Fibroblast of peridontal ligament (primary cell): Measurements from ENCODE around the gene KLF7.

ENCODE experiments used
- DNase-seq: peaks from one replicate; pipeline ENCODE4 v3.0.0-alpha.2; 2010; ENCODE audit errors: extremely low read depth

The KLF7 gene

DNA sequence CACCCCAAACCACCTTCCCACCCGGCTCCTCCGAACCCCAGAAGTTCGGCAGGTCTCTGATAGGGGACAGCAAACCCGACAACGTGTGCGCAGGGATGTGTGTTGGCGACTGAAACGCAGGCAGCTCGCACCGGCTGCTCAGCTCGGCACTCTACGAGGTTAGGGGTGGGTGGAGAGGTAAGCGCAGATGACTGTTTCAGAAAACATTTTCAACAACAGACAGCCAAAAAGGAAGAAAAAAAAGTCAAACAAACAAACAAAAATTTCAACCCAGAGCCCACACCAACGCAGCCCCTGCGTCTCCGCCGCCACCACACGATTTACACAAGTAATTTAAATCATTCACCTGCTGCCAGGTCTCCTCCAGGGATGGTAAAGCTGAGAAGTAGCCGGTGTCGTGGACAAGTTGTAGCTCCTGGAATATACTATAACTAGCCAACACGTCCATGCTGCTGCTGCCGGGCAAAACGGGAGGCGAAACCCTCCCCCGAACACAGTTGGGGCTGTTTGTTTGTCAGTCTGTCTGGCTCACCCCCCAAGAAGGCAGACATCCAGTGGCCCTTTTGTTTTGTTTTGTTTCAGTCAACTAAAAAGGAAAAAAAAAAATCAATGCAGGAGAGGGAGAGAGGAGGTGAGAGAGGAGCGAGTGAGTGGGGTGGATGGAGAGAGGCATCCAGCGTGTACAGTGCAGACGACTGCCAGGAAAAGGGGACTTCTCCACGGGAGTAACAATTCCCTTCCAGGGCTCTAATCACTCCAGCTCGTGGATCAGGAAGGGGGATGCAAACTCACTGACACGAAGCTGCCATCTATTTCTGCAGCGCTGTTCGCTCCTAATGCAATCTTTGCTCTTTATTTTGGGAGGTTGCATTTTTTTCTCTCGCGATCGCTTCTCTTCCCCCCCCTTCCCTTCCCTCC, at the start of gene KLF7:
KLF7 (minus strand) TSS at position 828 of the 918 bp plus-strand sequence; CDS start at position 448, 380 bp downstream.
- DNase-seq, result peak; percentile 39

DNA sequence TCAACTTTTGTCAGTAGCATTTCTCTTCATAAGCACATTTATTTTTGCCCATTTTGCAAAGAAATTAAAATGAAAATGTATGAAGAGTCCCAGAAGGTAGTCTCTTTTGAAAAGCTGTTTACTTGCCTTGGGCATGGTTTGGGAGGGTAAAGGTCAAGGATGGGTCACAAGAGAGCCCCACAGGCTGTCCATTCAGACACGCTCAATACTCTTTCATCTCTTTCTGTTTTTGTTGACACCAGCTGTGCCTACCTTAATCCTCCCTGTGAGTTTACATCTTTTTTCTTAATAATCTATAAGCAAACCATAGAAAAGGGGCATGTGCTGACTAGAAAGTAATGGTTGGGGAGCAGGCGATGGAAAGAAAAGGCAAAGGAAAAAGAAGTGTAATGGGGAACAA, 49.6 kb upstream of the KLF7 start:
- no peak for DNase-seq

DNA sequence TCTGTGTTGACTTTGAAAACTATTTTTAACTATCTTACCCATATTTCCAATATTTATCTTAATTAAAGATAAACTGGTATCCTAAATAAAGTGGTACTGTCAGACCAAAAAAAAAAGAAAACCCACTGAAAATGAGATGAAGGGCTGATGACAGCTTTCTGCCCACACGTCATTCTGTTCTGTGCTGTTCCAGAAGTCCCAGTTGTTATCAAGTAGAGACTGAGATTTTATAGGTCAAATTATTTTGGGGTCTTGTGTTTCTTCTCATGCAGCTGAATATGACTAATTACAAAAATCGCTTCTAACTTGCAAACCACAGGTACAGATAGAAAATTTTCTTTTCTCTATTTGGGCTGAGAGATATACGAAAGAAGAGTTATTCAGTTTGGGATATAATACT, 48.7 kb upstream of the KLF7 start:
- no peak for DNase-seq

DNA sequence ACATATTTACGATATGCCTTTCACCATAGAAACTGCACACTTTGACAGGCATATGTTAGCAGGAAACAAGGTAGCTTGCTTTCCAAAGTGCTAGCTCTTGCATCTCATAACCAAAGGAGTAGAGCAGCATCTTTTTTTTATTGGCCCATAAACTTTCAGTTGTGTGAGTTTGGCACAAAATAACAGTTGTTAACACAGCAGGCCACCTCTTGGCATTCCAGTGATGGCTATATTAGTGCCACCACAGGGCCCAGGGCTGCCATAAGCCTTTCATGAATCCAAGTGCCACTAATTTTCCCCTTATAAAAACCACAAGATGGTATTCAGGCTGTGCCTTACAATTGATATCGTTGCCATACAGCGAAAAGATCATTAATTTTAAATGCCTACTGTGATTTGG, 40.3 kb upstream of the KLF7 start:
- DNase-seq, result no peak

DNA sequence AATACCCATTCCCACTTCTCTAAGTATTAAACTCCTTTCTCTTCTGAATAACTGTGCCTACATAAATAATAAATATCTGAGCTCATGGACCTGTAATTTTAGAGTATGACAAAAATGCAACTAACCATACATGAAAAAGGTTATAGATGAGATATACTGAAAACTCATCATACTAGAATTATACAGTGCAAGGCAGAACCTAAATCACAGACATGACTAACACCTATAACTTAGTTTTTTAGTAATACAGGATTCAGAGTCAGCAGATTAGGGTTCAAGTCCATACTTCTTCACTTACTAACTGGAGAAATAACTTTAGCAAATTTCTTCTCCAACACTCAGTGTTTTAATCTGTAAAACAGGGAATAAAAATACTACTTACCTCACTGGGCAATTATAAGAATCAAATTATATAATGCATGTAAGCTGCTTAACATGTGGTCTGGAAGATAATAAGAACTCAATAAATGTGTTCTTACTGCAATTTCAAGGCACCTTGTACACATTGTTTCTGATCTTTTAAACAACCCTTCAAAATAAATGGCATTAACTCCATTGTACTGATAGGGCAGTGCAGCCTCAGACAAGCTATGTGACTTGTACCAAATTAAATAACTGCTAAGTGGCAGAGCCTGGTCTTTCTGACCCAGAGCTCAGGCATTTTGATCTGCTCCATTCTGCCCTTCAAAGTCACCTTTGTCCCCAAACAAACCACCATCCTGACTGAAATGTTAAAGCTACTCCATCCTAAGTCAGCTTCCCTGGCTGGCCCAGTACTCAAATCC, 39.6 kb upstream of the KLF7 start:
- DNase-seq, result no peak

DNA sequence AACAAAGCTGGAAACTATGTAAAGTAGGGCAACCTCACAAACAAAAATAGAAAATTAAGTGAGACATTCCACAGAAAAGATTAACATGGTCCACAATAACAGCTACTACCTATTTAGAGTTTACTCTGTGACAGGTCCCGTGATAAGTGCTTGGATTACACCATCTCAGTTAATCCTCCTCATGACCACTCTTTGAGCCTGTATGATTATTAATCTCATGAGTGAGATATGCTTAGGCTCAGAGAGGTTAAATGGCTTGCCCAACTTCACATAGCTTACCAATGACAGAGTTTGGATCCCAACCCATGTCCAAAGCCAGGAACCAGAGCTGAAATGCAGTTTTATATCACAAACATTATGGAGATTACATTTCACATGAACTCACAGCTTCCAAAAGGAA, 37.3 kb upstream of the KLF7 start:
- DNase-seq, result no peak

DNA sequence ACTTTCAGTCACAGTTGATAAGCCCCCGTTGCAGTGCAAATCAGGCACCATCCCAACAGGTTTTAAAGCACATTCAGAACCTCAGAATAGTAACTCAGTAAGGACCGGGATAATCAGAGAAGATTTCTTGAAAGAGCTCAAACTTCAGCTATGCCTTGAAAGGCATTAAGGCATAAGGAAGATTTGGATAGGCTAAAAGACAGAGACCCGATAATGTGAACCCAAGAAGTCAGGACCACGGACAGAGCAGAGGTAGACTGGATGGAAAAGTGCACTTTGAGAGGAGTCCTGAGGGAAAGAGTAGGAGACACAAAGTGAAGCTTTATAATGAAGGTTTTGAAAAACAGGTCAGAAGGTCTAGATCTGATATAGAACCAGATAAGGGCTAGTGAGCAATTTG, 36.9 kb upstream of the KLF7 start:
- DNase-seq, result peak; percentile 57

DNA sequence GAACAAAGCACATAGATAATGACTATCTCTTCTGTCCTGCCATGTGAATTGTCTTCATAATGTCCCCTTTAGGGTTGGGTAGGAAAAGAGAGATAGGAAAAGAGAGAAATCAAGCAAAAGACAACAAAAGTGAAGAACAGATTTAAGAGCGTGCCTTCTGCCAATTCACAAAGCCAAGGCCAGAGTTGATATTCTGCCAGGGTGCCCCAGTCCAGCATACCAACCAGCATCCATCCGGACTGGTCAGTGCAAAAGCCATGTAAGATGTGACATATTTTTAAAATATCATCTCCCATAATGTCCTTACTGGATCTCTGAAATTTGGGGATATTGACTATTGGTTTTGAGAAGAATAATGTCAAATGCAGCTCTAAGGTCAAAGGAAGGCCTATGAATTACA, 35.7 kb upstream of the KLF7 start:
- no peak for DNase-seq

DNA sequence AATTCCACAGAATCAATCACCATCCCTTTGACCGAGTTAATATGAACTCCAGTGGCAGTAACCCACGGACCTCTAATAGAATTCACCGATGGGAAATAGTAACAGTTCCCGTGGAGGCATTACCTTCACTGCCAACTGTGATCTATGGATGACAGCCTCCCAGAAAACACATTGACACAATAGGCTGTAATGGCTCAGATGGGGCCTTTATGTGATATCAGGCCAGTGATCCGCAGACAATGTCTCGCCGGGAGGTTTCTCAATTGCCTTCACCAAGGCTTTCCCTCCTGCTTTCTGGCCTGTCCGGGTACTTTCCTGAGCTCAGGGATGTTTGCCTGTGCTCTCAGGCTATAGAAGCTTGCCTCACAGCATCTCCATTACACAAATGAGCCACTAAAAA, 34.4 kb upstream of the KLF7 start:
- no peak for DNase-seq

DNA sequence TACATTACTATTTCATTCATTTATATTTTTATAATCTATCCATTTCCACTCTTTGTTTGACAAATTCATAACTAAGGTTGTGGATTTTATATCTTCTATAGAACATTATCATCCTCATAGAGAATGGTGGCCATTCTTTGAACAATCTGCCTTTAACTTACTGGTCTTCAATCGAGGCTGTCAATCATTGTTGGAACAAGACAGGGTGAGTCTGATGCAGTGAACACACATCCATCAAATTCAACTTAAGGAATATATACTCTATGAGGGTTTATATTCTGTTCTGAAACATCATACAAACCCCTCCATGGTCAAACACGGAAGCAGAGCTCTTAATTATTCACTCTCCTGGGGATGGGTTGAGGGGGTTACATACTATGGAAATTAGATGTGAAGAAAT, 28.3 kb upstream of the KLF7 start:
- DNase-seq, result no peak

DNA sequence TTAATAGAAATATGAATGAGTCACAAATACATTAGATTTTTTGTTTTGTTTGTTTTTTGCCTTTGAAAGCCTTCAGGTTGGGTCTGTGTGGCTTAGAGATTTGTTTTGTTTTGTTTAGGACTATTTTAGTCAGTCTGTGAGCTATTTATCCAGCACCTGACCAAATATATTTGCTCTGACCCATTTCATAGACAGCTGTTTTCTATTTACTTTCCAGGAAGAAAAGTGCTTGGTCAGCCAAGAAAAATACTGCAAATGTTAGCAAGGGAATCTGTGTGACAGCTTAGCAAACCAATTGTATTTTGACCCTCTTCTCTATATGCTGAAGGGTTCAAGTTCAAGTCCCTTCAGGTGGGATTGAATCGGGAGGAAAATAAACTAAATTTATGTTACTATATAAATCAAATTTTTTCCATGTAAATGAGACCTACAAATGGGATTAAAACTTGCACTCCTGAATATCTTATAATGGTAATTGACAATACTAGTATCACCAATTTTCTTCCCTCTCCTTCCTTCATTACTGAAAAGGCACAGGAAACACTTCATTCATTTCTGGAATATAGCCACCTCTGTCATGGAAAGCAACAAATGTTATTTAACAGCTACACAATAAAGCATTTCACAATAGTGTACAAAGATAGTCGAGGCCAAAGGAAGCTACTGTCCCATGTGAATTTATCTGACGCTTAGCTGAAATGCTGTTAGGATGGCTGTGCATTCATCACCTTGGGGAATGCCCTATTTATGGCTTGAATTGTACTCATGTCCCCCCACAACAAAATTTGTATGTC, 23.1 kb upstream of the KLF7 start:
- DNase-seq, result peak; percentile 77

DNA sequence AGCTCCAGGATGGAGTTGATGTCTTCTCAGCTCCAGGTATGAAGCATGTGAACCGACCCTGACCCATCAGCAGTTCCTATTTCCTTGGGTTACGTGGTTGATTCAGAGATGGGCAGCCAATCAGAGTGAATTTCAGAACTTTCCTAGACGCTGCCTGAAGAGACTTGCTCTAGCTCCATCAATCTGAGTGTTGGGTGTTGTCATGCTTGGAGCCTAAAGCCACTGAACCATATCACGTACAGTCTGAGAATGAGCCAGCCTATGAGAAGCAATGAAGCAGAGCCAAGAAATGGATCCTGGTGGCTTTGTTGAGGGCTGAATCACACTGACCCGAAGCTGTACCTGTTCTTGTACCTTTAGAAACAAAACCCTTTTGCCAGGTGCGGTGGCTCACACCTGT, 19.6 kb upstream of the KLF7 start:
- DNase-seq, result no peak

DNA sequence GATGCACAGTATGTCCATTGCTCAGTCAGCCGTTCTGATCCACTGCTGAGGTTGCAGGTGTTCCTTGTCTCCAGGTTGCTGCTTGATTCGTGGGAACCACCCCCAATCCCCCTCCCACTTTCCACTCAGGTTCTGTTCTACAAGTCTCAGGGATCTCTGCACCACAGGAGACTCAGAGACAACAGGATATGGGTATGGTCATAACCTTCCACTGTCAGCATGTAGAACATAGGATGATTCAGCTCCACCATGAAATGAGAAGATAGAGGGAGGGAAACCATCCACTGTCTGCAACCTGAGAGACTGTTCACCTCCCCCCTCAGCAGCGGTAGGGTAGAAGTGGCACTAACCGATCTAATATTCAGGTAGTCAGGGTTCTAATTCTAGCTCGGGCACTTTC, 19.0 kb upstream of the KLF7 start:
- no peak for DNase-seq

DNA sequence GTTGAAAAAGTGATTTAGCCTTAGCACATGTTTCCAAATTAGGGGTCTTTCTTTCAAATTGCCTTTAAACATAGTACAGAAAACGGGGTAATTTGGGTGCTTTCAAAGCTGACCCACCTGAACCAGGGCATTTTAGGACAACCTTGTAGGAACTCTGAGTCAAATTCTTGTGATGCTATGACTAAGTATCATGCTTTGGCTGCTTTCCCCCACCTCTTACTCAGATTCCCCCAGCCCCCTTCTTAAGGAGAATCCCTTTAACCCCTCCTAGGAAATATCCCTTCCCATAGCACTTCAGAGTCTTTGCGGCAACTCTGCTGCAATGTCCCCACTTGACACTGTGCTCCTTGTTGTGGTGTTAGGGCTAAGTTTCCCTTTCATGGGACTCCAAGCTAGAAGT, 18.6 kb upstream of the KLF7 start:
- DNase-seq, result peak; percentile 58

DNA sequence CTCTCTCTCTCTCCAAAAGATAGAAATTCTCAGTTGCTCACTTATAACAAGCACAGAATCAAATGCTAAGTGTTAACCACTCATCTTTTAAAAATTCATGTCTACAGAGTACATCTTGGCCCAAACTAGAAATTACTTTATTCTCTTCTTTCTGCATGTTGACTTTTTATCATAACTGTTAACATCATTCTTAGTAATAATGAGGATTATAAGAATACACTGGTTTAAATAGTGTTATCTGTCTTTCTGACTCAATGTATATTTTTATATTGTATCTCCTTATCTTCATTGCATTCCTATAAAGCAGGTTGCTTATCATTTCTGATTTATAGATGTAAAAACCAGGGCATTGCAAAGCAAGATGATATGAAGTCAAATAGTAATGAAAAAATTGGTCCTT, 17.8 kb upstream of the KLF7 start:
- no peak for DNase-seq

DNA sequence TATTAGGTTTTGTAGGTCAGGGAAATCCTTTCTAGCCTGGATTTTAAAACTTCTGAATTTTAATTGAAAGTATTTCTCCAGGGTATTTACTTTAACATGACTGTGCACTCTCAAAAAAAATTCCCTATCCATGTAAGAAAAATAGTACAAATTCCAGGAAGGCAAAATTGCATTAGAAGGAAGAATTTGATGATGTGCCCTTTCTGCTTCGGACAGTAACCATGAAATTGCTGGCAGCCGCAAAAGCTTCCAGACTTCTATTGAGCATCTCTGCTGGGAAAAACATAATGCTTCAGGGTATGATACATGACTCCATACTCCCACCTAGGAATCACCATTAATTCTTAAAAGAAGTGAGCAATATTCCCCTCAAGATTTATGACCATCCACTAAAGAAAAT, 17.2 kb upstream of the KLF7 start:
- peak; percentile 84 for DNase-seq

DNA sequence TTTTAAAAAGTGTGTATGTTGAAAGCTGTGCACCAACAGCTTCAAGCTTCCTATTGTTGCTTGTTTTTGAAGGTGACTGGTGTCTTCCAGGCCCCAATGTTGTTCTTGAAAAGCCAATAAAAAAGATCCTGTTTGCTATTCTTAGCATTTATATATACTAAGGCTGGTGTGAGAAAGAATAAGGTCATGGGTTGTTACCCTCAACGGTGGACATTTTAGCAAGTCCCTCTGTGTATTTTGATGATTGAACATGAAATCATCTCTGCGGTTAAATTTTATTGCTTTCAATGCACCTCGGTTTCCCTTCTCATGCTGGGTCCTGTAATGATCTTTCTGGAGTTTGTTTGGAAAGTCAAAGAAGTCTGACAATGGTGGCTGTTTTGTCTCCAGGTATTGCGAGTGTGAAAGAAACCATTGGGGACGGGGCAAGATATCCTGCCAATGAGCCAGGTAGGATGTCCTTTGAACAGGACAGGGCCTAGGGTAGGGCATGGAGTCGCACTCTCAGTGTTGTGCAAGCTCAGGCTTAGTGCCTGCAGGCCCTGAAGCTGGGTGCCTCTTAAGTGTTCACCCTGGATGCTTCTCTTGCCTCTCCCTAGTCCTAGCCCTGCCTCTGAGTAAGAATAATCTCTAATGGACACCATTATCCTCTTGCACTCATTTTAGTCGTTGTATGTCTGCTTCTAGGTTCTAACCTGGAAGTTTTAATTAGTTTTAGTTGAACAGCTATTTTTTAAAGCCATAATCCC, 16.0 kb upstream of the KLF7 start:
- DNase-seq, result no peak

DNA sequence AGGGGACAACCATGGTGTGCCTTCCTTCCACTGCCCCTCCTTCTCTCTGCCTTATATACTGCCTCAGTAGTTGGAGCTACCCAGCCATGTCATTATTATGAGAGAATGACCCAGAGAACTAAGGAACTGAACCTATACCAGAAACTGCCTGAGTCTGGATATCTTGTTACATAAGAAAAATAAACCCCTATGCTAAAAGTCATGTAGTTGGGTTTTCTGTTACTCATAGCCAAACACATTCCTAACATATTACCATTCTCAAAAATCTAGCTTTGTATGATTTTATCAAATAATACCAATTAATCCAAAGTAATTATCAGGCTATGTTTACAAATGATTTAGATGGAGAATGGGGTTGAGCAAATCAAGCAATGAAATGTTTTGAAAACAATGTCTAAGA, 15.0 kb upstream of the KLF7 start:
- peak; percentile 64 for DNase-seq

DNA sequence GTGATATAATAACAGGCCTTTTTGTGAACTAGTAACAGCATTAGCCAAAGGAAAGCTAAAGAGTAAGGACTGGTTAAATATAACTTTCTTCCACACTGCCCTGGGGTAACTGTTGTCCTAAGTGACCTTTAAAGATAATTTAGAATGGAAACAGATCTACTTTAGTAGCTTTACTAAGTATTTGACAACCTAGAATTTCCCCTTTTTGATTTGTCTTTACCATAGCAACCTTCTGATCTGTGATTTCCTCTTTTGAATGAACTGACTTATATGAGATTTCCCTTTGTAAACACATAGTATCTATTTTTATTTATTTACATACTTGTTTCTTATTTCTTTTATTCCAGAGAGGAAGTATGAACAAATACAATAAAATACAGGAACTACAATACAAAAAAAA, 10.5 kb upstream of the KLF7 start:
- no peak for DNase-seq

DNA sequence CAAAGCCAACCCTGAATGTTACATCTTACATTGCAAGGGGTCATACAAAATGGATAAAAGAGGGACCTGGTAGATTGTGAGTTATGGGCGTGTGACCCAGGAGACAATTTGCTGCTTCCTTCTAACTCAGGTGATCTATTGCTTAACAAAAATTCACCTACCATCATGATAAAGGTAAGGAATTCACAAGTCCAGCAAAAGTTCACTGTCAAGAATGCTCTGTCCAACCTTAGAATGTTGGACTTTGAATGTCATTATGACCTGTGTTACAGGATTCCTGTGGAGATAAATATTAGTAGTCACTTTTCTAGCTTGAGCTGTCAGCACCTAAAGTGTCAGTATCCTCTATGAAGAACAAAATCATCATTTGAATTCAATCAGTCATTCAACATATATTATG, 7.9 kb upstream of the KLF7 start:
- no peak for DNase-seq

DNA sequence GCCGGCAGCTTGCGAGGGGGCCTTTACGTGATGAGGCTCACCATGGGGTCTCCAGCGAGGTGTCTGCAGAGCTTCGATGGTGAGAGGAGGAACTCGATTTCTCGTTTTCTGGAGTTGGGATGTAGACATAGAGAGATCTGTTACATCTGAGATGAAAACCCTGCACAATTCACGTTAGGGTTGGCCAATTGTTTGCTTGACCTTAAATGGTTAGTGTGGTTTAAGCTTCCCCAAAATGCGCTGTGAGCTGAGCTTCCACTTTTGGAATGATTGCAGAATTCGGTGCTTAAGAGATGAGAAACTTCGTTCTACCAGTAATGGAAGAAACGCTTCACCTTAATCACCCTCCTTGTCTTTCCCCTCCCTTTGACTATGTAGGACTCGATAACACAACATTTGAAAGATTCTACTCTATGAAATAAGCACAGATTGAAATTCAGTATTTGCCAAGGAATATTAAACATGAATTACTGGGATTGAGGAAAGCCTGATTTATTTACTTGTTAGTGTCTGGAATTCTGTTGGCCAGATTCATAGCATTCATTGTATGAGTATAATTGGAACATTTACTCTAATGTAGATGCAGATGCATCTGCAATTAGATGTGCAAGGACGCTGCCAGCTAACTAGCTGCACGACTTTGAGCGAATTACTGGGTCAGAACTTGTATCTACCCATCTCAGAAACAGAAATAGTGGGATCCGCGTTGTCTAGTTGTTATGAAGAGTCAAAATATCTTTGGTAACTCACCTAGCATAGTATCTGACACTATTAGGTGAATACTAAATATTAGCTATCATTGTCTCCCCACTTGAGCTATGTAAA, 1.6 kb upstream of the KLF7 start:
- DNase-seq, result peak; percentile 88
